GM21367 (cell line): Measurements from ENCODE around the gene NSF.
"Not testable (repeated sequence)": the region's sequence is repeated elsewhere in the genome, so short reads cannot be mapped to it uniquely, and the experiment has no call there.

ENCODE experiments used
- ATAC-seq: cut with Tn5 transposase; IDR thresholded peaks from one replicate; pipeline ENCODE4 v1.9.1; 2021; ENCODE audit not compliant: unreplicated experiment

Gene NSF

GRCh38 chr17:46773221-46773605 lies 182.7 kb downstream of the NSF start:
- ATAC-seq = no peak

- no peak for ATAC-seq
Measured at GRCh38 chr17:46773676-46774075, 183.2 kb downstream of the NSF start.

GRCh38 chr17:46774108-46774737 lies 183.8 kb downstream of the NSF start:
- no peak for ATAC-seq

GRCh38 chr17:46776298-46777005 lies 186.0 kb downstream of the NSF start:
- no peak for ATAC-seq

GRCh38 chr17:46777943-46778915 lies 187.8 kb downstream of the NSF start:
- no peak for ATAC-seq

GRCh38 chr17:46780003-46780373 lies 189.5 kb downstream of the NSF start:
- ATAC-seq = no peak

- ATAC-seq = no peak
Measured at GRCh38 chr17:46782250-46782953, 191.9 kb downstream of the NSF start.

- ATAC-seq = no peak
Measured at GRCh38 chr17:46783031-46783593, 192.6 kb downstream of the NSF start.

- ATAC-seq = no peak
Measured at GRCh38 chr17:46785696-46786095, 195.2 kb downstream of the NSF start.

GRCh38 chr17:46787478-46787877 lies 197.0 kb downstream of the NSF start:
- no peak for ATAC-seq

GRCh38 chr17:46788300-46788699 lies 197.8 kb downstream of the NSF start:
- no peak for ATAC-seq

GRCh38 chr17:46788796-46789195 lies 198.3 kb downstream of the NSF start:
- no peak for ATAC-seq

- ATAC-seq = no peak
Measured at GRCh38 chr17:46789610-46790009, 199.1 kb downstream of the NSF start.

GRCh38 chr17:46790216-46790615 lies 199.7 kb downstream of the NSF start:
- ATAC-seq = no peak

GRCh38 chr17:46791531-46791930 lies 201.1 kb downstream of the NSF start:
- ATAC-seq = no peak

- no peak for ATAC-seq
Measured at GRCh38 chr17:46792071-46792470, 201.6 kb downstream of the NSF start.

- not testable (repeated sequence) for ATAC-seq
Measured at GRCh38 chr17:46793023-46793422, 202.6 kb downstream of the NSF start.

- ATAC-seq = no peak
Measured at GRCh38 chr17:46793541-46793940, 203.1 kb downstream of the NSF start.

GRCh38 chr17:46794318-46794717 lies 203.8 kb downstream of the NSF start:
- ATAC-seq = no peak

GRCh38 chr17:46795379-46795952 lies 205.0 kb downstream of the NSF start:
- no peak for ATAC-seq
